Measurements from ENCODE around the gene CTDSP1.
A peak's percentile ranks its signal among the peaks of the same experiment; 100 is the strongest.

DNA sequence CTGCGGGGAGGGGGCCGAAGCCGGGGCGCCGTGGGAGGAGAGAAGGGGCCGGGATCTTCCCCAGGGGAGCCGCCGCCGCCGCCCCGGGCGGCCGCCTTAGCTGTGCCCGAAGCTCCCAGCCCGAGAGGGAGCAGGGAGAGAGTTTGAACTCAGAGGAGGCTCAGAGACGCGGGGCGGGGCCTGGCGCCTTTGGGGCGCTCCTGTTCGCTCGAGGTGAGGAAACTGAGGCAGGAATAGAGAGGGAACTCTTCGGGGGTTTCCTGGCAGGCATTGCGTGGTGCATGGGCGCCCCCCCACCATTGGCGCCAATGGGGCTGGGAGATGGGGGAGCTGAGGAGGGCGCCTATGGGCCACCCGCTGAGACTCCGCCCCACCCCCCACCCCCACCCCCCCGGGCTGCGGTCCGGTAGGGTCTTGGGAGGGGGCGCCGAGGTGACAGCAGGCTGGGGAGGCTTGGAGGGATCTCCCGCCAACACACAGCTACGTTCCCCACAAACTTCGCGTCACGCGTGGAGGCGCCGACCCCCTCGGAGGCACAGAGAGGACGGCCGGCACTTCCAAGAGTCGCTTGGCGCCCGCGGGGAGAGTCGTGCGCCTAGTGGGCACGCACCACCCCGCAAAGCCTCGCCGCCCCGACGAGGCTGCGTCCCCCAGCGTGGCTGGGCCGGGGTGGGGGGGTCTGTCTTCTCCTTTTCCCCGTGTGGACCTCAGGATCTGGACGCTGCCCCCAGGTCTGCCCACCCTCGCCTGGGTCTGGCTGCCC lies 680 bp downstream of the CTDSP1 start:
- TF ChIP-seq POLR2A (IDR thresholded peaks at IDR 0.05): peak in 2 of 4 donors; percentile 9 to 38
- TF ChIP-seq, protein P1, sequence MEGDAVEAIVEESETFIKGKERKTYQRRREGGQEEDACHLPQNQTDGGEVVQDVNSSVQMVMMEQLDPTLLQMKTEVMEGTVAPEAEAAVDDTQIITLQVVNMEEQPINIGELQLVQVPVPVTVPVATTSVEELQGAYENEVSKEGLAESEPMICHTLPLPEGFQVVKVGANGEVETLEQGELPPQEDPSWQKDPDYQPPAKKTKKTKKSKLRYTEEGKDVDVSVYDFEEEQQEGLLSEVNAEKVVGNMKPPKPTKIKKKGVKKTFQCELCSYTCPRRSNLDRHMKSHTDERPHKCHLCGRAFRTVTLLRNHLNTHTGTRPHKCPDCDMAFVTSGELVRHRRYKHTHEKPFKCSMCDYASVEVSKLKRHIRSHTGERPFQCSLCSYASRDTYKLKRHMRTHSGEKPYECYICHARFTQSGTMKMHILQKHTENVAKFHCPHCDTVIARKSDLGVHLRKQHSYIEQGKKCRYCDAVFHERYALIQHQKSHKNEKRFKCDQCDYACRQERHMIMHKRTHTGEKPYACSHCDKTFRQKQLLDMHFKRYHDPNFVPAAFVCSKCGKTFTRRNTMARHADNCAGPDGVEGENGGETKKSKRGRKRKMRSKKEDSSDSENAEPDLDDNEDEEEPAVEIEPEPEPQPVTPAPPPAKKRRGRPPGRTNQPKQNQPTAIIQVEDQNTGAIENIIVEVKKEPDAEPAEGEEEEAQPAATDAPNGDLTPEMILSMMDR (IDR thresholded peaks at IDR 0.05): no peak
